Ovary (tissue), 3 donors: ENCODE measurements around the gene CHRM1.

ENCODE experiments used
- EP300 ChIP-seq: sonication (generic); formaldehyde crosslinking; IDR thresholded peaks from one replicate; pipeline ENCODE4 v1.6.1; 2017; ENCODE audit warnings: antibody characterized with exemption
- TF ChIP-seq, protein P1 (sequence below), 3 donors: fragments of 450-650 bp in 2 of 3; fragments of 200-600 bp in 1 of 3; IDR thresholded peaks; one replicate each; pipeline versions ENCODE4 v1.5.1 to v1.8.0; 2016 to 2022; ENCODE audit warnings: antibody characterized with exemption in 3 of 3, mild to moderate bottlenecking in 1 of 3
- donor health status: DM: no; HTN: no; CAD: no.

DNA sequence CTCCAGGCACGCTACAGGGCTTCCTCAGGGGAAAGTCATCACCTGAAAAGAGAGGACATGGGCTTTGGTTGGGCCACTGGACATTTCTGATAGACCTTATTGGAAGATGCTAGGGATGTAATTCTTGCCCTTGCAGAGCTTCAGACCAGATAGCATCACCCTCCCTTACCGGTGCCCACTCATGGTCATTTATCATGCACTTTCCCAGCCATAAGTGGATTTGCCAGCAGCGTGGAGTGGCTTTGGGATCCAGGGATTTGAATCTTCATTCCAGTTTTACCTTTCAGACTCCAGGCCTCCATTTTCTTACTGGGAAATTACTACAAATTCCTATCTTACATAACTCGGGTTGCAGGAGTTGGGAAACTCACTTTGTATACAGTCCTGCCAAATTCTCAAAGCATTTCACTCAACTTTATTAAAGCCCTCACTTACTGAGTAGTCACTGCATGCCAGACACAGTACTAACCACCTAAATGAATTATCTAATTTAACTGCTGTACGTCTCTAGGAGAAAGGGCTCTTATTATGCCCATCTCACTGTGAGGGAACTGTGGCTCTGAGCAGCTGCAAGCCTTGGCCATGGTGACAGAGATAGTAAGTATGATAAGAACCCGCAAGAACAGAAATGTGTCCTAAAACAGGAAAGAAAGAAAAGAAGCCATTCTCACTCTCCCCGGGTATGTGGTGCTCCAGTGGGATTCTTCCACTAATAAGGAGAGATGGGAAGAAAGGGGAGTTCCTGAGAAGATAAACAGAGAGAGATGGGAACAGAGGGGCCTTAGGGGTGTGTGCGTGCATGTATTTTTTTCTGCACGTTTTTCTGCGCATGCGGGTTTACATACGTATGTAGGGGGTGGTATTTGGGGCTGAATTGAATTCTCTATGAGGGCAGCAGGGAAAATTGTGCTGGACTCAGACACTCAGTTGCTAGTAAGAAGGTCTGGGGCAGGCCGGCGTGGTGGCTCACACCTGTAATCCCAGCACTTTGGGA lies 9.7 kb downstream of the CHRM1 start:
- TF ChIP-seq, protein P1, sequence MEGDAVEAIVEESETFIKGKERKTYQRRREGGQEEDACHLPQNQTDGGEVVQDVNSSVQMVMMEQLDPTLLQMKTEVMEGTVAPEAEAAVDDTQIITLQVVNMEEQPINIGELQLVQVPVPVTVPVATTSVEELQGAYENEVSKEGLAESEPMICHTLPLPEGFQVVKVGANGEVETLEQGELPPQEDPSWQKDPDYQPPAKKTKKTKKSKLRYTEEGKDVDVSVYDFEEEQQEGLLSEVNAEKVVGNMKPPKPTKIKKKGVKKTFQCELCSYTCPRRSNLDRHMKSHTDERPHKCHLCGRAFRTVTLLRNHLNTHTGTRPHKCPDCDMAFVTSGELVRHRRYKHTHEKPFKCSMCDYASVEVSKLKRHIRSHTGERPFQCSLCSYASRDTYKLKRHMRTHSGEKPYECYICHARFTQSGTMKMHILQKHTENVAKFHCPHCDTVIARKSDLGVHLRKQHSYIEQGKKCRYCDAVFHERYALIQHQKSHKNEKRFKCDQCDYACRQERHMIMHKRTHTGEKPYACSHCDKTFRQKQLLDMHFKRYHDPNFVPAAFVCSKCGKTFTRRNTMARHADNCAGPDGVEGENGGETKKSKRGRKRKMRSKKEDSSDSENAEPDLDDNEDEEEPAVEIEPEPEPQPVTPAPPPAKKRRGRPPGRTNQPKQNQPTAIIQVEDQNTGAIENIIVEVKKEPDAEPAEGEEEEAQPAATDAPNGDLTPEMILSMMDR (IDR thresholded peaks at IDR 0.05) = no peak
- no peak for TF ChIP-seq EP300
